ENCODE results near the gene HNRNPUL2.
"Not testable (repeated sequence)": the region's sequence is repeated elsewhere in the genome, so short reads cannot be mapped to it uniquely, and the experiment has no call there.

HNRNPUL2 gene

GRCh38 chr11:62726156-62726914, 922 bp downstream of the HNRNPUL2 start:
- no peak for DNase-seq

- no peak for DNase-seq
Measured at GRCh38 chr11:62725646-62726045, 1.6 kb downstream of the HNRNPUL2 start.

GRCh38 chr11:62724171-62724570, 3.1 kb downstream of the HNRNPUL2 start:
- no peak for DNase-seq

- DNase-seq: no peak
Measured at GRCh38 chr11:62721994-62722393, 5.3 kb downstream of the HNRNPUL2 start.

- no peak for DNase-seq
Measured at GRCh38 chr11:62719302-62719978, 7.8 kb downstream of the HNRNPUL2 start.

- no peak for DNase-seq
Measured at GRCh38 chr11:62716816-62717215, 10.4 kb downstream of the HNRNPUL2 start.

GRCh38 chr11:62716206-62716605, 11.1 kb downstream of the HNRNPUL2 start:
- DNase-seq: no peak

GRCh38 chr11:62715150-62716130, 11.8 kb downstream of the HNRNPUL2 start:
- no peak for DNase-seq

- no peak for DNase-seq
Measured at GRCh38 chr11:62713343-62713742, 13.9 kb downstream of the HNRNPUL2 start.

- DNase-seq: no peak
Measured at GRCh38 chr11:62712861-62713260, 14.4 kb downstream of the HNRNPUL2 start.

GRCh38 chr11:62712276-62712812, 14.9 kb downstream of the HNRNPUL2 start:
- DNase-seq: no peak

- no peak for DNase-seq
Measured at GRCh38 chr11:62710001-62710345, 17.3 kb downstream of the HNRNPUL2 start.

GRCh38 chr11:62709247-62710000, 17.8 kb downstream of the HNRNPUL2 start:
- peak; percentile 98 for DNase-seq

GRCh38 chr11:62708793-62709192, 18.5 kb downstream of the HNRNPUL2 start:
- DNase-seq: peak; percentile 59

- no peak for DNase-seq
Measured at GRCh38 chr11:62708392-62708791, 18.9 kb downstream of the HNRNPUL2 start.

GRCh38 chr11:62707277-62707861, 19.9 kb downstream of the HNRNPUL2 start, which contains the start of the genes BSCL2 and GNG3:
BSCL2 (minus strand) TSS chr11:62707424; CDS start chr11:62707195, 229 bp downstream.
GNG3 (plus strand) TSS chr11:62707676; CDS start chr11:62708296, 620 bp downstream.
- DNase-seq: no peak

- no peak for DNase-seq
Measured at GRCh38 chr11:62706850-62707247, 20.4 kb downstream of the HNRNPUL2 start.

- DNase-seq: peak; percentile 94
Measured at GRCh38 chr11:62705880-62706849, 21.1 kb downstream of the HNRNPUL2 start.

GRCh38 chr11:62705413-62705812, 21.8 kb downstream of the HNRNPUL2 start:
- DNase-seq: no peak

GRCh38 chr11:62703921-62704320, 23.3 kb downstream of the HNRNPUL2 start:
- not testable (repeated sequence) for DNase-seq
